Common myeloid progenitor, CD34-positive (primary cell): ENCODE results near the gene PHYHIPL.
"Not testable (repeated sequence)": the region's sequence is repeated elsewhere in the genome, so short reads cannot be mapped to it uniquely, and the experiment has no call there.

Experiments used
- CTCF ChIA-PET: fragments of 350-600 bp; sonication (Branson Sonifier 250); formaldehyde crosslinking; loops from one replicate; lab custom pipeline; 2021; ENCODE audit warnings: antibody characterized with exemption; lab: Charles Lee
- POLR2A ChIA-PET: fragments of 350-600 bp; sonication (Branson Sonifier 250); formaldehyde crosslinking; loops from one replicate; lab custom pipeline; 2021; ENCODE audit warnings: antibody characterized with exemption; lab: Charles Lee
- DNase-seq, 3 donors: peaks; one replicate each; pipeline versions ENCODE4 v3.0.0 to v3.0.0-alpha.2; 2013
- H3K27ac ChIP-seq, 2 experiments: 1 replicate in 1 of 2; 2 replicates in 1 of 2; pipeline ENCODE4 v1.7.0; 2013; ENCODE audit warnings: inconsistent platforms in 2 of 2, low read length in 2 of 2, mild to moderate bottlenecking in 2 of 2, low read depth in 1 of 2, moderate library complexity in 1 of 2; ENCODE audit not compliant: severe bottlenecking in 2 of 2, insufficient read depth in 1 of 2, poor library complexity in 1 of 2
- H3K27me3 ChIP-seq, 5 experiments: replicated peaks in 2 of 5; 1 replicate in 3 of 5; 2 replicates in 2 of 5; pipeline versions ENCODE4 v1.6.1 to v1.7.0; 2013; ENCODE audit warnings: low read length in 4 of 5, mild to moderate bottlenecking in 2 of 5, moderate library complexity in 2 of 5, inconsistent platforms in 1 of 5; ENCODE audit not compliant: insufficient read depth in 5 of 5, control insufficient read depth in 4 of 5
- H3K36me3 ChIP-seq, 4 experiments: 1 replicate in 2 of 4; 2 replicates in 2 of 4; pipeline versions ENCODE4 v1.6.1 to v1.7.0; 2013; ENCODE audit warnings: low read length in 3 of 4, control low read depth in 1 of 4, mild to moderate bottlenecking in 1 of 4; ENCODE audit not compliant: control insufficient read depth in 4 of 4, insufficient read depth in 4 of 4
- H3K4me1 ChIP-seq, 4 experiments: 1 replicate in 3 of 4; 2 replicates in 1 of 4; pipeline versions ENCODE4 v1.6.1 to v1.7.1; 2013; ENCODE audit warnings: low read length in 3 of 4, mild to moderate bottlenecking in 3 of 4, control low read depth in 1 of 4, inconsistent platforms in 1 of 4, moderate library complexity in 1 of 4; ENCODE audit not compliant: control insufficient read depth in 4 of 4, insufficient read depth in 4 of 4; ENCODE audit errors: control extremely low read depth in 1 of 4
- H3K4me3 ChIP-seq, 7 experiments: 1 replicate in 4 of 7; 2 replicates in 3 of 7; pipeline versions ENCODE4 v1.5.1 to v1.7.0; 2013; ENCODE audit warnings: mild to moderate bottlenecking in 7 of 7, low read length in 6 of 7, moderate library complexity in 6 of 7, inconsistent platforms in 2 of 7, low read depth in 2 of 7, control low read depth in 1 of 7; ENCODE audit not compliant: insufficient read depth in 4 of 7, control insufficient read depth in 1 of 7; ENCODE audit errors: extremely low read depth in 1 of 7
- H3K9me3 ChIP-seq, 5 experiments: 1 replicate in 4 of 5; 2 replicates in 1 of 5; pipeline versions ENCODE4 v1.6.1 to v1.7.1; 2013; ENCODE audit warnings: low read length in 4 of 5, mild to moderate bottlenecking in 2 of 5, inconsistent platforms in 1 of 5, low read depth in 1 of 5, moderate library complexity in 1 of 5; ENCODE audit not compliant: control insufficient read depth in 4 of 5, insufficient read depth in 2 of 5; ENCODE audit errors: control extremely low read depth in 1 of 5
- WGBS: methylation state at CpG from one replicate; pipeline ENCODE4 v1.1.5; 2013; ENCODE audit not compliant: insufficient coverage; 5-methylcytosine and 5-hydroxymethylcytosine counted together

PHYHIPL gene

DNA sequence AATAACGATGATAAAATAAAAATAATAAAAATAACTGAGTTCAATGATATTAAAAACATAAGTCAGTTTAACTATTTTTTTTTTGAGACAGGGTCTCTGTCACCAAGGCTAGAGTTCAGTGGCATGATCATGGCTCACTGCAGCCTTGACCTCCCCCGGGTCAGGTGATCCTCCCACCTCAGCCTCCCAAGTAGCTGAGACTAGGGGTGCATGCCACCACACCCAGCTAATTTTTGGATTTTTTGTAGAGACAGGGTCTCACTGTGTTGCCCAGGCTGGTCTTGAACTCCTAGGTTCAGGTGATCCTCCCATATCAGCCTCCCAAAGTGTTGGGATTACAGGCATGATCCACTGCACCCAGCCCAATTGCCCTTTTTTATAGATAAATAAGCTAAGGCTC, 47.2 kb downstream of the PHYHIPL start:
- H3K4me1 ChIP-seq, H3K27ac ChIP-seq, DNase-seq, H3K36me3 ChIP-seq, H3K27me3 ChIP-seq, H3K9me3 ChIP-seq, H3K4me3 ChIP-seq: not testable (repeated sequence)
- CTCF ChIA-PET = interaction anchor here (1.3 kb wide), 1 partner anchor 9 kb away, joined by 5 read pairs; no protein-coding TSS in a partner anchor
- WGBS = 100% methylated on average over 1 of the region's 2 CpGs
- POLR2A ChIA-PET = interaction anchor here (0.7 kb wide), 1 partner anchor 286 kb away, joined by 6 read pairs; no protein-coding TSS in a partner anchor

- Histone ChIP-seq H3K4me3 (no peak overlapping the region), H3K36me3 (no peaks in the 10 kb centered on the region), H3K27me3 (no peaks in the 10 kb centered on the region), H3K4me1 (no peaks in the 10 kb centered on the region), H3K27ac (no peak overlapping the region), H3K9me3 (no peaks in the 10 kb centered on the region)
- ChIA-PET CTCF (no interaction called here), POLR2A (no interaction called here)
- no peak for DNase-seq
These were observed 48.8 kb downstream of the PHYHIPL start for GRCh38 chr10:59225211-59225610.

- ChIA-PET CTCF (interaction anchor here (1.6 kb wide), 1 partner anchor 353 kb away, joined by 4 read pairs; no protein-coding TSS in a partner anchor), POLR2A (no interaction called here)
- no peak overlapping the region for H3K4me3 ChIP-seq
- no peak overlapping the region for H3K27ac ChIP-seq
- DNase-seq = no peak
- 100% methylated on average over 3 of the region's 3 CpGs for WGBS
- no peaks in the 10 kb centered on the region for H3K27me3 ChIP-seq
- H3K9me3 ChIP-seq = no peaks in the 10 kb centered on the region
- H3K36me3 ChIP-seq = no peaks in the 10 kb centered on the region
- no peaks in the 10 kb centered on the region for H3K4me1 ChIP-seq
These were observed 50.8 kb downstream of the PHYHIPL start for GRCh38 chr10:59227136-59227673.

- CTCF ChIA-PET = no interaction called here
- no peak overlapping the region for H3K27ac ChIP-seq
- no peaks in the 10 kb centered on the region for H3K9me3 ChIP-seq
- no peak overlapping the region for H3K4me3 ChIP-seq
- POLR2A ChIA-PET = no interaction called here
- WGBS = 100% methylated on average over 1 of the region's 4 CpGs
- H3K4me1 ChIP-seq = no peaks in the 10 kb centered on the region
- H3K36me3 ChIP-seq = no peaks in the 10 kb centered on the region
- no peak for DNase-seq
- no peaks in the 10 kb centered on the region for H3K27me3 ChIP-seq
These were observed 53.0 kb downstream of the PHYHIPL start for GRCh38 chr10:59229441-59229840.

GRCh38 chr10:59234194-59234593, 57.8 kb downstream of the PHYHIPL start:
- no peaks in the 10 kb centered on the region for H3K4me1 ChIP-seq
- WGBS = 100% methylated on average over 1 of the region's 3 CpGs
- CTCF ChIA-PET = no interaction called here

GRCh38 chr10:59234816-59235429, 58.5 kb downstream of the PHYHIPL start:
- H3K36me3 ChIP-seq = no peaks in the 10 kb centered on the region
- no peaks in the 10 kb centered on the region for H3K27me3 ChIP-seq
- CTCF ChIA-PET = no interaction called here
- no peak overlapping the region for H3K4me3 ChIP-seq
- no peaks in the 10 kb centered on the region for H3K4me1 ChIP-seq
- H3K9me3 ChIP-seq = no peaks in the 10 kb centered on the region
- no peak overlapping the region for H3K27ac ChIP-seq
- DNase-seq = peak; percentile 45 to 68 (median 66)
- POLR2A ChIA-PET = no interaction called here

More at GRCh38 chr10:59234194-59234593, 57.8 kb downstream of the PHYHIPL start:
- Histone ChIP-seq H3K27me3 (no peaks in the 10 kb centered on the region), H3K9me3 (no peaks in the 10 kb centered on the region), H3K4me3 (no peak overlapping the region), H3K27ac (no peak overlapping the region), H3K36me3 (no peaks in the 10 kb centered on the region)
- POLR2A ChIA-PET = no interaction called here
- DNase-seq = no peak

GRCh38 chr10:59236064-59236697, 59.7 kb downstream of the PHYHIPL start:
- CTCF ChIA-PET = interaction anchor here (0.6 to 2.7 kb wide), 8 partner anchors 229 to 823 kb away, joined by 3 to 12 read pairs (median 4); no protein-coding TSS in a partner anchor
- WGBS = 100% methylated on average over 1 of the region's 4 CpGs
- no peaks in the 10 kb centered on the region for H3K4me1 ChIP-seq

More at GRCh38 chr10:59236064-59236697, 59.7 kb downstream of the PHYHIPL start:
- no peak for DNase-seq
- Histone ChIP-seq H3K27ac (no peak overlapping the region), H3K4me3 (no peak overlapping the region), H3K27me3 (no peaks in the 10 kb centered on the region), H3K9me3 (no peaks in the 10 kb centered on the region), H3K36me3 (no peaks in the 10 kb centered on the region)
- POLR2A ChIA-PET = interaction anchor here (0.7 kb wide), 1 partner anchor 18 kb away, joined by 3 read pairs; no protein-coding TSS in a partner anchor
